Epithelial cell of esophagus (primary cell): ENCODE measurements around the gene MERTK.

Experiments used
- DNase-seq: peaks from one replicate; pipeline ENCODE4 v3.0.0; 2010; ENCODE audit warnings: low read depth
- H3K4me3 ChIP-seq: 2 replicates; pipeline ENCODE4 v1.5.1; 2011; ENCODE audit warnings: mild to moderate bottlenecking, low read length, control low read depth
- TF ChIP-seq, protein P1 (sequence below): IDR thresholded peaks from 2 replicates; pipeline ENCODE4 v1.5.1; 2011; ENCODE audit warnings: low read depth, mild to moderate bottlenecking, low read length, control low read depth, inconsistent platforms; ENCODE audit not compliant: insufficient read depth; ENCODE audit errors: missing control alignments

Gene MERTK

DNA sequence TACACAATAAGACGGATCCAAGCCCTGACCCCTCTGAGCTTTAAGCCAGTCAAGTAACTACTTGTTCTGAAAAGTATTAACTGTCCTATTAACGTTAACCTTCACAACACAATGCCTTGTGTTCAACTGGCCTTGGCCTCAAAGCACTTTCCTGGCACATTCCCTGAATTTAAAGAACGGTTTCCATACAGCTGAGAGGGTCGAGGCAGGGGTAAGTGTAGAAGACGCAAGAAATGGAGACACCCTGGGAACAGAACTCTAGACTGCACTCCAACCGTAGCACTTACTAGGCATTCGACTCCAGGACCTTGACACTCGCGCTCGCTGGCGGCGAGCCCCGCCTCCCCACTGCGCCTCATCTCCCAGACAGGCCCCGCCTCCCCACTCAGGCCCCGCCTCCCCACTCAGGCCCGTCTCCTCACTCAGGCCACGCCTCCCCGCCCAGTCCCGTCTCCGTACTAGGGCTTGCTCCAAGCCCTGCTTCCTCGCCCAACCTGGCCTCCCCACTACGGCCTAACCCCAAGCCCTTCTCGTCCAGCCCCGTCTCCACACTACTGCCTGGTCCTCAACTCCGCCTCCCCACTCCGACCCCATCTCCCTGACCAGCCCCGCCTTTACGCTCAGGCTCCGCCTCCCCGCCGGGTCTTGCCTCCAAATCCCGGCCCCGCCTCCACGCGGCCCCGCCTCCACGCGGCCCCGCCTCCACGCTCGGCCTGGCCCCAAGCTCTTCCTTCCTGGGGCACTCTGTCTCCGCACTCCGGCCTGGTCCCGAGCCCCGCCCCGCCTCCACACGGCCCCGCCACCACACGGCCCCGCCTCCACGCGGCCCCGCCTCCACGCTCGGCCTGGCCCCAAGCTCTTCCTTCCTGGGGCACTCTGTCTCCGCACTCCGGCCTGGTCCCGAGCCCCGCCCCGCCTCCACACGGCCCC, 155.8 kb downstream of the MERTK start:
- peak overlapping the region; percentile 76 for H3K4me3 ChIP-seq
- TF ChIP-seq, protein P1, sequence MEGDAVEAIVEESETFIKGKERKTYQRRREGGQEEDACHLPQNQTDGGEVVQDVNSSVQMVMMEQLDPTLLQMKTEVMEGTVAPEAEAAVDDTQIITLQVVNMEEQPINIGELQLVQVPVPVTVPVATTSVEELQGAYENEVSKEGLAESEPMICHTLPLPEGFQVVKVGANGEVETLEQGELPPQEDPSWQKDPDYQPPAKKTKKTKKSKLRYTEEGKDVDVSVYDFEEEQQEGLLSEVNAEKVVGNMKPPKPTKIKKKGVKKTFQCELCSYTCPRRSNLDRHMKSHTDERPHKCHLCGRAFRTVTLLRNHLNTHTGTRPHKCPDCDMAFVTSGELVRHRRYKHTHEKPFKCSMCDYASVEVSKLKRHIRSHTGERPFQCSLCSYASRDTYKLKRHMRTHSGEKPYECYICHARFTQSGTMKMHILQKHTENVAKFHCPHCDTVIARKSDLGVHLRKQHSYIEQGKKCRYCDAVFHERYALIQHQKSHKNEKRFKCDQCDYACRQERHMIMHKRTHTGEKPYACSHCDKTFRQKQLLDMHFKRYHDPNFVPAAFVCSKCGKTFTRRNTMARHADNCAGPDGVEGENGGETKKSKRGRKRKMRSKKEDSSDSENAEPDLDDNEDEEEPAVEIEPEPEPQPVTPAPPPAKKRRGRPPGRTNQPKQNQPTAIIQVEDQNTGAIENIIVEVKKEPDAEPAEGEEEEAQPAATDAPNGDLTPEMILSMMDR = no peak
- peak; percentile 97 for DNase-seq

DNA sequence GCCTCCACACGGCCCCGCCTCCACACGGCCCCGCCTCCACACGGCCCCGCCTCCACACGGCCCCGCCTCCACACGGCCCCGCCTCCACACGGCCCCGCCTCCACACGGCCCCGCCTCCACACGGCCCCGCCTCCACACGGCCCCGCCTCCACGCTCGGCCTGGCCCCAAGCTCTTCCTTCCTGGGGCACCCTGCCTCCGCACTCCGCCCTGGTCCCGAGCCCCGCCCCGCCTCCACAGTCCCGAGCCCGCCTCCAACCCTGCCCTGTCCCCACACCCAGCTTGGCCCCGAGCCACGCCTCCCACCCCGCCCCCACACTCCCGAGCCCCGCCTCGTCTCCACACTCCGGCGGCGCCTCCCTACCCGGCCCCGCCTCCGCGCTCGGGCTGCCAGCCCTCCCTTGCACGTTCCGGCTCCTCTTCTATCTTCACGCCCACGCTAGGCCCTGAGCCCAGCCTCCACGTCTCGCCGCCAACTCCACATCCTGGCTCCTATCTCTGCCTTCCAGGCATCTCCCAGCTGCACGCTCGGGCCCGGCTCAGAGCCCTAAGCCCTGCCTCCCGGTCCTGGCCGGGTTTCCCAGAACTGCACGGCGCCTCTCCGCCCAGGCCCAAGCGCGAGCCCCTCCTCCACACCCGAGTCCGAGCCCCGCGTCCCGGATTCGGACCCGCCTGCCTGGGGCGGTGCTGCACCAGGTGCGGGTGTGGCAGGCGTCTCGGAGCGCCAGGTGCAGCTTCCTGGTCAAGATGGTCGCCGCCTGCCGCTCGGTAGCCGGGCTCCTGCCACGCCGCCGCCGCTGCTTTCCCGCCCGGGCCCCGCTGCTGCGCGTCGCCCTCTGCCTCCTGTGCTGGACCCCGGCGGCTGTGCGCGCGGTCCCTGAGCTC, 156.7 kb downstream of the MERTK start, which contains the start of gene TMEM87B:
TMEM87B (plus strand) TSS at position 423 of the 883 bp plus-strand sequence; CDS start at position 746, 323 bp downstream.
- peak; percentile 99 for DNase-seq
- H3K4me3 ChIP-seq = peak within 1 kb of the TSS; percentile 88
- TF ChIP-seq, protein P1 = no peak

DNA sequence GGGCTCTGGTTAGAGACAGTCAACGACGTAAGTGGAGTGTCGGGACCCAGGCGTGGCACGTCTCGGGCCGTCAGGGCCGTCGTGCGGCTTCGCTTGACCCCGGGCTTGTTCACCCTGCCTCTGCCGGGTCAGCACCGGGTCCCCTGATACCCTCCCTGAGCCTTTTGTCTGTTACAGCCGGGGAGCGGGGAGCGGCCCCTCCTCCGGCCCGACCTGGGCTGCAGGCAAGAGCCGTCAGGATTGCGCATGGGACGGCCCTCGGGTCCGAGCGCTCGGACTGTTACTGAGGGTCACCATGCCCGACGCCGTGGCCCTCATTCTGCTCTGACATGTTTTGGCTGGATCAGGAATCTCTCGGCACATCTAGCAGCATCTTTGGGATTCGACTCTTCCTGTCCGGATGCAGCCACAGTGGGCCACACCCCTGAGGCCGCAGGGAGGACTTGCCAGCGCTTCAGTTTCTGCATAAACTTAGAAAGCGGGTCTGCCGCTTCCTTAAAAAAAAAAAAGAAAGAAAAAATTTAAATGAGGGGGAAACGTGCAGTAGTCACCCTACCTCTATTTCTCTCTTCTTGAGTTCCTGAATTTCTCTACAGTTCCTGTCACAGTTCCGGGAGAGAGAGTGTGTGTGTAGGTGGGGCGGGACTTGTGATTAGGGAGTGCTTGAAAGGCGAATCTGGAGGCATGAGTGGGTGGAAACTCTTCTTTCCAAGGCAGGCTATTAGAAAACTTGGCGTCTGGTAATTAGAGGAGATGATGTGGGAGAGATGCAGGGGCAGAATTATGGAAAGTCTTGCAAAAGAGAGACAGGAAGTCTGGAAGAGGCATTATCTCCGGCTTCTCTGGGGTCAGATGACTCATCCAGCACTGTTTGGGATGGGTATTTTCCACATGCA, 157.6 kb downstream of the MERTK start:
- peak overlapping the region; percentile 88 for H3K4me3 ChIP-seq
- TF ChIP-seq, protein P1 = no peak
- DNase-seq = peak; percentile 77

DNA sequence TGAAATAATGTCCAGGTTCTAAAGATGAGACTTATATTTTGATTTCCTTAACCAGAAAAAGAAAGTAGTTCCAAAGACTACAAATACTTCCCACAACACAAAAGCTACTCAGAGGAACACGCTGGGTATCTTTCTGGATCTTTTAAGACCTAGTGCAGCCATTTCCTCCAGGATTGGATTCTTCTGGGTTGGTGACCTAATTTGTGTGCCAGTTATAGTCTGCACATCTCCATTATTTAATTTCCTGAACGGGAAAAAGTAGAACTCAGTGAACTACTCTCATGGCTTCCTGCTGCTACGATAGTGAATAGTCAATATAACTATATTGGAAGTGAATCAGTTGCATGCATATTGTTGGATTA, 158.2 kb downstream of the MERTK start:
- DNase-seq = no peak
- peak overlapping the region; percentile 88 for H3K4me3 ChIP-seq
- TF ChIP-seq, protein P1 = no peak

DNA sequence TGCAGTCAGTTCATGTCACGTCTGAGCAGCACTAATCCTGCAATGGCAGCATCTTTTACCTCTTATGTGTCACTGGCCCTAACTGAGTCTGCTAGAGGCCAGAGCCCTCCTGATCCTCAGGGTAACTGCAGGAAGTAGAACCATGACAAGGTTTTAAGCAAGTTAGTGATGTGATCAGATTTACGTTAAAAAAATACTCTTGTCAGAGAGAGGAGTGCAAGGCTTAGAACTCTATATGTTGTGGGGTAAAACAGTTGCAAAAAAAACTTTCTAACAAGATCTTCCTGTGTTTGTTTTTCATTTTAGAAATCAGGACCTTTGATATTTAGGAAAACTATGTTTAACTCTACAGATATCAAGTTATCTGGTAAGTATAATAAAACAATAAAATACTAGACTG, 161.3 kb downstream of the MERTK start:
- no peak for DNase-seq
- TF ChIP-seq, protein P1 = no peak
- H3K4me3 ChIP-seq = no peak overlapping the region

DNA sequence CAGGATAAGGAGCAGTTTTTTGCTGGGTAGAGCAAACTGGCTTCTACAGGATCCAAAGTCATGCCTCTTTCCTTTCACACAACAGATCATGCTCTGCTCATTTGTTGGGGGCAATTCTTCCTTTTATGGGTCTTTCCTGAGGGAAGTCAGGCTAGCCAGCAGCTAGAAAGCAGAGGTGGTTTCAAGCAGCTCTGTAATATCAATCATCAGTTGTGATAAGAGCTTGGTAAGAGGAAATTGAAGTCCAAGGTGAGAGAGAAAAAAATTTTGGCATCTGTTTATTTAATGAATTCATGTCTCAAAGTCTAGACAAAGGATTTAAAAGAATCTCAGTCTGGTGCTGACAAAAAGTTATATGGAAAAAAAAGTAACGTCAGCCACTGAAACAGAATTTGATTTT, 162.9 kb downstream of the MERTK start:
- TF ChIP-seq, protein P1 = no peak
- no peak for DNase-seq
- no peak overlapping the region for H3K4me3 ChIP-seq
